Left ventricle myocardium inferior (tissue), 1 donor: ENCODE data around the gene SNX18. TPM values are rescaled to one million over a fixed set of nuclear protein-coding genes. Genes with fewer than 3 reads are reported as not detected.

ENCODE experiments used
- DNase-seq: peaks from one replicate; pipeline ENCODE4 v3.0.0-alpha.2; 2020
- H3K27ac ChIP-seq: fragments of 200-600 bp; replicated peaks from 2 replicates; pipeline ENCODE4 v1.8.0; 2021
- H3K27me3 ChIP-seq: fragments of 200-600 bp; 2 replicates; pipeline ENCODE4 v1.8.0; 2021; ENCODE audit warnings: low read depth
- H3K36me3 ChIP-seq: fragments of 200-600 bp; 2 replicates; pipeline ENCODE4 v1.8.0; 2021
- H3K4me1 ChIP-seq: fragments of 200-600 bp; 2 replicates; pipeline ENCODE4 v1.8.0; 2021
- H3K4me3 ChIP-seq: fragments of 200-600 bp; 2 replicates; pipeline ENCODE4 v1.8.0; 2021; ENCODE audit warnings: mild to moderate bottlenecking, moderate library complexity
- H3K9me3 ChIP-seq: fragments of 200-600 bp; replicated peaks from 2 replicates; pipeline ENCODE4 v1.8.0; 2021
- CTCF ChIP-seq: fragments of 200-600 bp; IDR thresholded peaks from 2 replicates; pipeline ENCODE4 v1.8.0; 2021; ENCODE audit warnings: antibody characterized with exemption, mild to moderate bottlenecking, borderline replicate concordance
- intact Hi-C: fragments of 100-400 bp; cut with micrococcal nuclease; formaldehyde crosslinking; loops from one replicate; pipeline ENCODE4 v1.11.0; 2022
- long read RNA-seq: library from polyadenylated mRNA; unstranded; transcript quantifications from one replicate; pipeline ENCODE4 v2.0.0, GENCODE V29; 2021
- total RNA-seq: library from RNA; stranded (reverse); fragmentation: NEBNext Ultra II Directional; extraction: Animal tissue kit (Norgen Biotek cat#: 25700); gene quantifications from one replicate; pipeline ENCODE4 v1.2.1, GENCODE V29; 2021
- donor health status: DM: no; HTN: yes; CAD: no; lungs with severe emphysema.

Gene SNX18
- 28.7 TPM for total RNA-seq
- long read RNA-seq, full-length matches to known transcripts: 18 of 28 reads
- long read RNA-seq, partial matches to known transcripts: 0 of 28 reads
- long read RNA-seq, other reads (novel, unspliced or antisense): 10 of 28 reads

GRCh38 chr5:54517512-54518145, at the start of gene SNX18:
SNX18 (plus strand) TSS chr5:54517759; CDS start chr5:54517953, 194 bp downstream.
- Histone ChIP-seq H3K4me1 (peaks cover 56% of the 10 kb centered on the region), H3K27me3 (no peaks in the 10 kb centered on the region), H3K4me3 (peak within 1 kb of the TSS; percentile 100), H3K9me3 (no peaks in the 10 kb centered on the region), H3K27ac (peak within 1 kb of the TSS; percentile 99), H3K36me3 (peaks cover 9% of the 10 kb centered on the region)
- TF ChIP-seq CTCF: peak; percentile 96
- DNase-seq: peak; percentile 92
- intact Hi-C loops: loop anchor here (1.0 kb wide), 1 partner anchor 328 kb away; no protein-coding TSS in a partner anchor

- H3K4me1 ChIP-seq: peaks cover 29% of the 10 kb centered on the region
- no peak for TF ChIP-seq CTCF
- intact Hi-C loops: no loop called here
- H3K27me3 ChIP-seq: no peaks in the 10 kb centered on the region
- no peaks in the 10 kb centered on the region for H3K36me3 ChIP-seq
- H3K9me3 ChIP-seq: no peaks in the 10 kb centered on the region
- H3K27ac ChIP-seq: peak overlapping the region; percentile 76
- H3K4me3 ChIP-seq: peak overlapping the region; percentile 50
- DNase-seq: no peak
These were observed 47.9 kb upstream of the SNX18 start for GRCh38 chr5:54469622-54470021.

- H3K27ac ChIP-seq: peak overlapping the region; percentile 76
- TF ChIP-seq CTCF: no peak
These were observed 47.4 kb upstream of the SNX18 start for GRCh38 chr5:54470128-54470527.

GRCh38 chr5:54470677-54471076, 46.9 kb upstream of the SNX18 start:
- H3K4me3 ChIP-seq: peak overlapping the region; percentile 50
- no peaks in the 10 kb centered on the region for H3K9me3 ChIP-seq
- DNase-seq: no peak
- H3K36me3 ChIP-seq: no peaks in the 10 kb centered on the region
- peak overlapping the region; percentile 76 for H3K27ac ChIP-seq
- no peaks in the 10 kb centered on the region for H3K27me3 ChIP-seq
- H3K4me1 ChIP-seq: peaks cover 29% of the 10 kb centered on the region
- no peak for TF ChIP-seq CTCF
- intact Hi-C loops: no loop called here

More at GRCh38 chr5:54470128-54470527, 47.4 kb upstream of the SNX18 start:
- Histone ChIP-seq H3K27me3 (no peaks in the 10 kb centered on the region), H3K4me1 (peaks cover 29% of the 10 kb centered on the region), H3K36me3 (no peaks in the 10 kb centered on the region), H3K9me3 (no peaks in the 10 kb centered on the region), H3K4me3 (peak overlapping the region; percentile 50)
- intact Hi-C loops: no loop called here
- no peak for DNase-seq

- no peak for TF ChIP-seq CTCF
These were observed 46.2 kb upstream of the SNX18 start for GRCh38 chr5:54471398-54471797.

More at GRCh38 chr5:54471398-54471797, 46.2 kb upstream of the SNX18 start:
- Histone ChIP-seq H3K27ac (no peak overlapping the region), H3K4me1 (peaks cover 29% of the 10 kb centered on the region), H3K4me3 (no peak overlapping the region), H3K27me3 (no peaks in the 10 kb centered on the region), H3K9me3 (no peaks in the 10 kb centered on the region), H3K36me3 (no peaks in the 10 kb centered on the region)
- intact Hi-C loops: no loop called here
- no peak for DNase-seq
